ENCODE measurements around the gene DEF6.

The DEF6 gene

GRCh38 chr6:35354361-35355135 is 56.9 kb downstream of the DEF6 start:
- DNase-seq = no peak

- no peak for DNase-seq
Measured at GRCh38 chr6:35356391-35356790, 58.8 kb downstream of the DEF6 start.

- DNase-seq = no peak
Measured at GRCh38 chr6:35357677-35358076, 60.1 kb downstream of the DEF6 start.

GRCh38 chr6:35358086-35358485 is 60.5 kb downstream of the DEF6 start:
- no peak for DNase-seq

GRCh38 chr6:35359346-35359743 is 61.7 kb downstream of the DEF6 start:
- no peak for DNase-seq

GRCh38 chr6:35359744-35360348 is 62.2 kb downstream of the DEF6 start:
- no peak for DNase-seq

- peak; percentile 78 for DNase-seq
Measured at GRCh38 chr6:35360349-35361138, 62.9 kb downstream of the DEF6 start.

- no peak for DNase-seq
Measured at GRCh38 chr6:35362200-35362599, 64.6 kb downstream of the DEF6 start.

GRCh38 chr6:35363293-35363750 is 65.7 kb downstream of the DEF6 start:
- DNase-seq = peak; percentile 95

GRCh38 chr6:35365594-35366203 is 68.1 kb downstream of the DEF6 start:
- DNase-seq = no peak

- no peak for DNase-seq
Measured at GRCh38 chr6:35366204-35366596, 68.6 kb downstream of the DEF6 start.

- no peak for DNase-seq
Measured at GRCh38 chr6:35367646-35368037, 70.0 kb downstream of the DEF6 start.

- peak; percentile 62 for DNase-seq
Measured at GRCh38 chr6:35368038-35368887, 70.6 kb downstream of the DEF6 start.

GRCh38 chr6:35370124-35370741 is 72.6 kb downstream of the DEF6 start:
- DNase-seq = peak; percentile 65

GRCh38 chr6:35370785-35371493 is 73.3 kb downstream of the DEF6 start:
- DNase-seq = no peak
